Smooth muscle cell (in vitro differentiated cells): ENCODE measurements around the gene LRRTM3. TPM values are rescaled to one million over a fixed set of nuclear protein-coding genes. Genes with fewer than 3 reads are reported as not detected.

Experiments used
- DNase-seq: peaks from one replicate; lab custom pipeline; 2025; ENCODE audit not compliant: unreplicated experiment; lab: John Stamatoyannopoulos, UW
- H2AFZ ChIP-seq: fragments of 200-600 bp; sonication (generic); 2 replicates; pipeline ENCODE4 v1.6.0; 2016; ENCODE audit warnings: antibody characterized with exemption, low read depth, mild to moderate bottlenecking
- H3F3A ChIP-seq: fragments of 200-600 bp; sonication (generic); 2 replicates; pipeline ENCODE4 v1.6.0; 2017; ENCODE audit warnings: antibody characterized with exemption, low read depth
- H3K27ac ChIP-seq: fragments of 200-600 bp; sonication (generic); 2 replicates; pipeline ENCODE4 v1.5.1; 2016; ENCODE audit warnings: low read depth, mild to moderate bottlenecking
- H3K27me3 ChIP-seq: fragments of 200-600 bp; sonication (generic); 2 replicates; pipeline ENCODE4 v1.6.1; 2016; ENCODE audit warnings: low read depth, mild to moderate bottlenecking
- H3K36me3 ChIP-seq: fragments of 200-600 bp; sonication (generic); 2 replicates; pipeline ENCODE4 v1.5.1; 2016; ENCODE audit warnings: low read depth
- H3K4me1 ChIP-seq: fragments of 200-600 bp; sonication (generic); 2 replicates; pipeline ENCODE4 v1.5.1; 2016; ENCODE audit warnings: low read depth
- H3K4me2 ChIP-seq: fragments of 200-600 bp; sonication (generic); 2 replicates; pipeline ENCODE4 v1.6.0; 2016; ENCODE audit warnings: mild to moderate bottlenecking
- H3K4me3 ChIP-seq: fragments of 200-600 bp; sonication (generic); 2 replicates; pipeline ENCODE4 v1.5.1; 2016; ENCODE audit warnings: mild to moderate bottlenecking
- H3K79me2 ChIP-seq: fragments of 200-600 bp; sonication (generic); 2 replicates; pipeline ENCODE4 v1.6.0; 2016; ENCODE audit warnings: low read depth, mild to moderate bottlenecking
- H3K9ac ChIP-seq: fragments of 200-600 bp; sonication (generic); 2 replicates; pipeline ENCODE4 v1.6.0; 2016; ENCODE audit warnings: low read depth
- H3K9me3 ChIP-seq: fragments of 200-600 bp; sonication (generic); replicated peaks from 2 replicates; pipeline ENCODE4 v1.5.1; 2016; ENCODE audit warnings: low read depth
- H4K20me1 ChIP-seq: fragments of 200-600 bp; sonication (generic); 2 replicates; pipeline ENCODE4 v1.6.0; 2016; ENCODE audit warnings: low read depth
- CTCF ChIP-seq: fragments of 200-600 bp; sonication (generic); IDR thresholded peaks from 2 replicates; pipeline ENCODE4 v1.5.1; 2017; ENCODE audit warnings: borderline replicate concordance, mild to moderate bottlenecking, antibody characterized with exemption; ENCODE audit not compliant: insufficient read depth, poor library complexity, severe bottlenecking
- WGBS: methylation state at CpG from one replicate; pipeline ENCODE4 v1.1.7; 2016; ENCODE audit warnings: low lambda C conversion rate; 5-methylcytosine and 5-hydroxymethylcytosine counted together
- polyA plus RNA-seq: library from polyadenylated mRNA; unstranded; fragments of >200 nt; fragmentation: Nextera tagmentation; extraction: Ambion mirVana; gene quantifications from 2 replicates; pipeline ENCODE4 v1.2.1, GENCODE V29; 2016
- total RNA-seq: library from RNA; depleted of rRNA; stranded (reverse); fragments of >200 nt; gene quantifications from 2 replicates; pipeline ENCODE4 v1.2.3, GENCODE V29; 2014

The LRRTM3 gene
- total and polyA plus RNA-seq, 2 experiments from 2014 or later: not detected

DNA sequence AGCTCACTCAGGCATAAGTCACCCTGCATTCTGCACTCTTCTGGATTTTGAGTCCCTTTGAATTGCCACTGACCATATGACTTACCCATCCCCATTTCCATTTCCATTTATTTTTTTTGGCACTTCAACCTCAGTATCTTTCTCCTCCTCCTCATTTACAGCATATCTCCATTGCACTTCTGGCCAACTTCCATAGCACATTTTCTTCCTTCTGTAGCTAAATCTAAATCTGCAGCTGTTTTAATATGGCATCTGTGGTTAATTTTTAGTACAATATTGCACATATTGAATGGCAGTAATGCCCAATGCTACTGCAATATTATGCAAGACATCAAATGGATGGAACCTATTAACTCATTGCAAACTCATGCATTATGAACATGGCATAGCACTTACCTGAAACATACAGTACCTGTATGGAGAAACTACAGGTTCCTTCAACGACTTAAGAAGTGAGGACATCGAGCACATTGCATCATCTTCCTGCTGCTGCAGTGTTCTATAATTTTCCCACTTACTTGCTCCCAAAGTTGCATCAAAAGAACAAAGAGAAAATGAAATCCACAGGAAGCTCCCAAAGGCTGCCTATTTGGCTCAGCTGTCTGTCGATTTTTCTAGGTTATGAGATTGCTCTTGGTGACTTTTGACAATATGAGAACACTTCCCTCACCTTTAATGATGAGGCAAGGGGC, 55.7 kb downstream of the LRRTM3 start:
- H2AFZ ChIP-seq: no peak overlapping the region
- 87% methylated on average over 3 of the region's 3 CpGs for WGBS

GRCh38 chr10:66982053-66982420, 56.2 kb downstream of the LRRTM3 start:
- Histone ChIP-seq H3K9me3 (no peaks in the 10 kb centered on the region), H3K79me2 (no peaks in the 10 kb centered on the region), H3K27me3 (no peaks in the 10 kb centered on the region), H3F3A (no peaks in the 10 kb centered on the region), H3K9ac (no peak overlapping the region), H3K27ac (no peak overlapping the region), H3K4me3 (no peak overlapping the region), H3K4me1 (no peaks in the 10 kb centered on the region), H4K20me1 (no peaks in the 10 kb centered on the region), H3K36me3 (no peaks in the 10 kb centered on the region), H2AFZ (no peak overlapping the region), H3K4me2 (no peak overlapping the region)
- no peak for DNase-seq
- no peak for TF ChIP-seq CTCF
- WGBS: 92% methylated on average over 1 of the region's 1 CpG

More for the DNA sequence above, 55.7 kb downstream of the LRRTM3 start:
- H3K27me3 ChIP-seq: no peaks in the 10 kb centered on the region
- no peak for DNase-seq
- no peaks in the 10 kb centered on the region for H3K4me1 ChIP-seq
- no peaks in the 10 kb centered on the region for H3K79me2 ChIP-seq
- no peak overlapping the region for H3K4me3 ChIP-seq
- no peak for TF ChIP-seq CTCF
- H4K20me1 ChIP-seq: no peaks in the 10 kb centered on the region
- H3K36me3 ChIP-seq: no peaks in the 10 kb centered on the region
- no peaks in the 10 kb centered on the region for H3F3A ChIP-seq
- H3K9ac ChIP-seq: no peak overlapping the region
- no peak overlapping the region for H3K4me2 ChIP-seq
- no peaks in the 10 kb centered on the region for H3K9me3 ChIP-seq
- no peak overlapping the region for H3K27ac ChIP-seq

DNA sequence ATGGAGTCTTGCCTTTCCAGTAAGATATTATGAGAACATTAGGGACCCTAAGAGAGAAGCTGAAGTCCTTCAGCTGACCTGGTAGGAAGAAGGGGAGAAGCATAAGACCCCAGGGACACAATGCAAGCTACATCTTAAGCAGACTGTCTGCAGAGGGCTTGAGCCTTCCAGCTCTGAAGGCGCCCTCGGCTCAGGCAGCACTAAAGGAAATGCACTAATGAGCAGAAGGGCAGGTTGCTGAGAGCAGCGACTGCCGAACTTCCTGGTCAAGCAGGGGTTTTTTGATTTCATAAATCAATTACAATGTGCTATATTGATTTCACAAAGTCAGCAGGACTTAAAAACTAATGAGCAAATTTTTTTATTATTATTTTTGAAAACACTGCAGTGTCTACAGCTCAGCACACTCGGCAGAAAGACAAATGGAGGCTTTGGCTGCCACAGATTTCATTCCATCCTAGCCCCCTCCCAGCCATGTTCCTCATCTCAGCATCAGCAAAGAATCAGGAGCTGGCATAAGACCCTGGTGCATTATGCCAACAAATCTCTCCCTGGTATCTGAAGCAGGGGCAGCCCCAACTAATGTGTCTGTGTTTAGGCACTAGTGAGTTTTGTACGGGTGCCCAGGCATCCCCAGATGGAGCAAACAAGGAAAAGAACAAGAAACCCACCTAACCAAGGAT, 57.1 kb downstream of the LRRTM3 start:
- Histone ChIP-seq H3K79me2 (no peaks in the 10 kb centered on the region), H3F3A (no peaks in the 10 kb centered on the region), H3K4me1 (no peaks in the 10 kb centered on the region), H3K4me3 (no peak overlapping the region), H3K27ac (no peak overlapping the region), H3K27me3 (no peaks in the 10 kb centered on the region), H3K9me3 (no peaks in the 10 kb centered on the region), H3K9ac (no peak overlapping the region), H3K4me2 (no peak overlapping the region), H3K36me3 (no peaks in the 10 kb centered on the region), H2AFZ (no peak overlapping the region), H4K20me1 (no peaks in the 10 kb centered on the region)
- no peak for DNase-seq
- TF ChIP-seq CTCF: no peak
- WGBS: 83% methylated on average over 6 of the region's 6 CpGs

DNA sequence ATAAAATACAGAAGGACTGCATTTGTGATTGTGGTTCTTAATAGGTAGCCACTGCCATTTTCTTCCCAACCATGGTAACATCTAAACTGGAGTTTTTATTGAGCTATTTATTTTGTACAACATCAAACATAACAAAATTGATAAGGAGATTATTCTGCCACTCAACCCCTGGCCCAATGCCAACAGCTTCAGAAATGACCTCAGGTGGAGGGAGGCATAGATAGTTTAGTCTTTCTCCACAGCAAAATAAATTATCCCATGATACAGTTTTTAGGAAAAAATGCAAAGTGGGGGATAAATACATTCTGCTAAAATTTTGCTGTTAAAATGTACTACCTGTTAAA, 57.6 kb downstream of the LRRTM3 start:
- no peak overlapping the region for H3K4me2 ChIP-seq
- no peak for TF ChIP-seq CTCF

More for the DNA sequence above, 57.6 kb downstream of the LRRTM3 start:
- Histone ChIP-seq H3K9me3 (no peaks in the 10 kb centered on the region), H3K9ac (no peak overlapping the region), H3K4me3 (no peak overlapping the region), H3K4me1 (no peaks in the 10 kb centered on the region), H4K20me1 (no peaks in the 10 kb centered on the region), H3K36me3 (no peaks in the 10 kb centered on the region), H3K79me2 (no peaks in the 10 kb centered on the region), H3K27me3 (no peaks in the 10 kb centered on the region), H3F3A (no peaks in the 10 kb centered on the region), H2AFZ (no peak overlapping the region), H3K27ac (no peak overlapping the region)
- no peak for DNase-seq
